Common myeloid progenitor, CD34-positive (primary cell): ENCODE data around the gene SNAP29.
"Not testable (repeated sequence)": the region's sequence is repeated elsewhere in the genome, so short reads cannot be mapped to it uniquely, and the experiment has no call there.

Experiments used
- CTCF ChIA-PET: fragments of 350-600 bp; sonication (Branson Sonifier 250); formaldehyde crosslinking; loops from one replicate; lab custom pipeline; 2021; ENCODE audit warnings: antibody characterized with exemption; lab: Charles Lee
- POLR2A ChIA-PET: fragments of 350-600 bp; sonication (Branson Sonifier 250); formaldehyde crosslinking; loops from one replicate; lab custom pipeline; 2021; ENCODE audit warnings: antibody characterized with exemption; lab: Charles Lee
- DNase-seq, 3 donors: peaks; one replicate each; pipeline versions ENCODE4 v3.0.0 to v3.0.0-alpha.2; 2013
- H3K27ac ChIP-seq, 2 experiments: 1 replicate in 1 of 2; 2 replicates in 1 of 2; pipeline ENCODE4 v1.7.0; 2013; ENCODE audit warnings: inconsistent platforms in 2 of 2, low read length in 2 of 2, mild to moderate bottlenecking in 2 of 2, low read depth in 1 of 2, moderate library complexity in 1 of 2; ENCODE audit not compliant: severe bottlenecking in 2 of 2, insufficient read depth in 1 of 2, poor library complexity in 1 of 2
- H3K27me3 ChIP-seq, 5 experiments: replicated peaks in 2 of 5; 1 replicate in 3 of 5; 2 replicates in 2 of 5; pipeline versions ENCODE4 v1.6.1 to v1.7.0; 2013; ENCODE audit warnings: low read length in 4 of 5, mild to moderate bottlenecking in 2 of 5, moderate library complexity in 2 of 5, inconsistent platforms in 1 of 5; ENCODE audit not compliant: insufficient read depth in 5 of 5, control insufficient read depth in 4 of 5
- H3K36me3 ChIP-seq, 4 experiments: 1 replicate in 2 of 4; 2 replicates in 2 of 4; pipeline versions ENCODE4 v1.6.1 to v1.7.0; 2013; ENCODE audit warnings: low read length in 3 of 4, control low read depth in 1 of 4, mild to moderate bottlenecking in 1 of 4; ENCODE audit not compliant: control insufficient read depth in 4 of 4, insufficient read depth in 4 of 4
- H3K4me1 ChIP-seq, 4 experiments: 1 replicate in 3 of 4; 2 replicates in 1 of 4; pipeline versions ENCODE4 v1.6.1 to v1.7.1; 2013; ENCODE audit warnings: low read length in 3 of 4, mild to moderate bottlenecking in 3 of 4, control low read depth in 1 of 4, inconsistent platforms in 1 of 4, moderate library complexity in 1 of 4; ENCODE audit not compliant: control insufficient read depth in 4 of 4, insufficient read depth in 4 of 4; ENCODE audit errors: control extremely low read depth in 1 of 4
- H3K4me3 ChIP-seq, 7 experiments: 1 replicate in 4 of 7; 2 replicates in 3 of 7; pipeline versions ENCODE4 v1.5.1 to v1.7.0; 2013; ENCODE audit warnings: mild to moderate bottlenecking in 7 of 7, low read length in 6 of 7, moderate library complexity in 6 of 7, inconsistent platforms in 2 of 7, low read depth in 2 of 7, control low read depth in 1 of 7; ENCODE audit not compliant: insufficient read depth in 4 of 7, control insufficient read depth in 1 of 7; ENCODE audit errors: extremely low read depth in 1 of 7
- H3K9me3 ChIP-seq, 5 experiments: 1 replicate in 4 of 5; 2 replicates in 1 of 5; pipeline versions ENCODE4 v1.6.1 to v1.7.1; 2013; ENCODE audit warnings: low read length in 4 of 5, mild to moderate bottlenecking in 2 of 5, inconsistent platforms in 1 of 5, low read depth in 1 of 5, moderate library complexity in 1 of 5; ENCODE audit not compliant: control insufficient read depth in 4 of 5, insufficient read depth in 2 of 5; ENCODE audit errors: control extremely low read depth in 1 of 5
- WGBS: methylation state at CpG from one replicate; pipeline ENCODE4 v1.1.5; 2013; ENCODE audit not compliant: insufficient coverage; 5-methylcytosine and 5-hydroxymethylcytosine counted together

Gene SNAP29

DNA sequence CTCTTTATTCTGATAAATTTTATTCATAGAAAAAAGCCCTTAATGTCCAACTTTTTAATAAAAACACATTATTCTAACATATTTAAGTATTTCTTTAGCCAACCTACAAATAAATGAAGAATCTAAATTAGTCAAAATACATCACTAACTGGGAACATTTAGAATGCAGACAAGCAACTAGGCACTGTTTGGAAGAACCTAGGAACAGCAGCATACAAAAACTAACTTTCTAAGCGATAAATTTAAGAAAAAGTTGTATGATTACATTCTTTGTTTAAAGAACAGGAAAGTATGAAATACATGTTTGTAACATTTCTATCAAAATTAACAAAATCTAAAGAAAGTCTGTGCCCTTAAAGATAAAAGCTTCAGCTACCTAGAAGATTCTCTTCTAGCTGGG, 35.5 kb upstream of the SNAP29 start:
- Histone ChIP-seq H3K4me1 (no peaks in the 10 kb centered on the region), H3K36me3 (peaks cover 25 to 55% (median 34%) of the 10 kb centered on the region in 4 experiments), H3K4me3 (no peak overlapping the region), H3K27ac (no peak overlapping the region), H3K27me3 (no peaks in the 10 kb centered on the region), H3K9me3 (no peaks in the 10 kb centered on the region)
- POLR2A ChIA-PET, result no interaction called here
- WGBS, result no CpG with 5 or more reads among the region's 1 CpG
- no peak for DNase-seq
- CTCF ChIA-PET, result interaction anchor here (0.9 to 1.7 kb wide), 2 partner anchors 10 to 14 kb away, joined by 3 to 6 read pairs; no protein-coding TSS in a partner anchor

- H3K4me1 ChIP-seq, H3K9me3 ChIP-seq, H3K27me3 ChIP-seq, H3K4me3 ChIP-seq, POLR2A ChIA-PET, H3K27ac ChIP-seq, DNase-seq: not testable (repeated sequence)
- CTCF ChIA-PET, result interaction anchor here (0.8 kb wide), 1 partner anchor 42 kb away, joined by 3 read pairs; no protein-coding TSS in a partner anchor
- 80% methylated on average over 1 of the region's 4 CpGs for WGBS
- peaks cover 22 to 44% (median 25%) of the 10 kb centered on the region in 4 experiments for H3K36me3 ChIP-seq
Measured at GRCh38 chr22:20825216-20825615, 33.6 kb upstream of the SNAP29 start.

- H3K36me3 ChIP-seq, result peaks cover 21 to 45% (median 21%) of the 10 kb centered on the region in 4 experiments
- ChIA-PET POLR2A (no interaction called here), CTCF (no interaction called here)
- H3K27me3 ChIP-seq, result no peaks in the 10 kb centered on the region
- H3K4me3 ChIP-seq, result no peak overlapping the region
- peaks cover 0 to 3% (median 0%) of the 10 kb centered on the region in 5 experiments for H3K9me3 ChIP-seq
- no peak for DNase-seq
- WGBS, result 100% methylated on average over 6 of the region's 6 CpGs
- no peaks in the 10 kb centered on the region for H3K4me1 ChIP-seq
- no peak overlapping the region for H3K27ac ChIP-seq
Measured at GRCh38 chr22:20825624-20826023, 33.2 kb upstream of the SNAP29 start.

DNA sequence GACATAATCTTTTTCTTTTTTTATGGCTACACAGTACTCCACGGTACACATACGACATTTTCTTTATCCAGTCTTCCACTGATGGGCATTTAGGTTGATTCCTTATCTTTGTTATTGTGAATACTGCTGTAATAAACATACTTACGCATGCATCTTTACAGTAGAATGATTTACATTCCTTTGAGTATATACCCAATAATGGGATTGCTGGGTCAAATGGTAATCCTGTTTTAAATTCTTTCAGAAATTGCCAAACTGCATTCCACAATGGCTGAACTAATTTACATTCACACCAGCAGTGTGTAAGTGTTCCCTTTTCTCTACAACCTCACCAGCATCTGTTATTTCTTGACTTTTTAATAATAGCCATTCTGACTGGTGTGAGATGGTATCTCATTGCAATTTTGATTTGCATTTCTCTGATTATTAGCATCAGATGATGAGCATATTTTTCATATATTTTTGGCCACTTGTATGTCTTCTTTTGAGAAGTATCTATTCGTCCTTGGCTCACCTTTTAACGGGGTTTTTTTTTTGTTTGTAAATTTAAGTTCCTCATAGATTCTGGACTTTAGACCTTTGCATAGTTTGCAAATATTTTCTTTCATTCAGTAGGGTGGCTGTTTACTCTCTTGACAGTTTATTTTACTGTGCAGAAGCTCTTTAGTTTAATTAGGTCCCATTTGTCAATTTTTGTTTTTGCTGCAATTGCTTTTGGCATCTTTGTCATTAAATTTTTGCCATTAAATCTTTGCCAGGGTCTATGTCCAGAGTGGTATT, 32.2 kb upstream of the SNAP29 start:
- H3K27me3 ChIP-seq, H3K27ac ChIP-seq, H3K4me1 ChIP-seq, POLR2A ChIA-PET, H3K9me3 ChIP-seq, H3K4me3 ChIP-seq, DNase-seq: not testable (repeated sequence)
- no CpG with 5 or more reads among the region's 5 CpGs for WGBS
- CTCF ChIA-PET, result interaction anchor here (1.5 kb wide), 1 partner anchor 25 kb away, joined by 5 read pairs; no protein-coding TSS in a partner anchor
- H3K36me3 ChIP-seq, result peaks cover 16 to 50% (median 20%) of the 10 kb centered on the region in 4 experiments

GRCh38 chr22:20829491-20830134, 29.2 kb upstream of the SNAP29 start:
- H3K36me3 ChIP-seq, result peaks cover 23 to 49% (median 26%) of the 10 kb centered on the region in 4 experiments
- H3K4me1 ChIP-seq, result peaks cover 0 to 1% (median 0%) of the 10 kb centered on the region in 4 experiments
- no peak overlapping the region for H3K4me3 ChIP-seq
- H3K27ac ChIP-seq, result no peak overlapping the region
- WGBS, result 100% methylated on average over 1 of the region's 3 CpGs
- peak; percentile 43 to 77 (median 54) for DNase-seq
- CTCF ChIA-PET, result interaction anchor here (0.6 kb wide), 1 partner anchor 126 kb away, joined by 3 read pairs; no protein-coding TSS in a partner anchor
- POLR2A ChIA-PET, result interaction anchor here (1.0 kb wide), 1 partner anchor 26 kb away, joined by 4 read pairs; no protein-coding TSS in a partner anchor
- no peaks in the 10 kb centered on the region for H3K27me3 ChIP-seq
- peaks cover 0 to 3% (median 0%) of the 10 kb centered on the region in 5 experiments for H3K9me3 ChIP-seq

DNA sequence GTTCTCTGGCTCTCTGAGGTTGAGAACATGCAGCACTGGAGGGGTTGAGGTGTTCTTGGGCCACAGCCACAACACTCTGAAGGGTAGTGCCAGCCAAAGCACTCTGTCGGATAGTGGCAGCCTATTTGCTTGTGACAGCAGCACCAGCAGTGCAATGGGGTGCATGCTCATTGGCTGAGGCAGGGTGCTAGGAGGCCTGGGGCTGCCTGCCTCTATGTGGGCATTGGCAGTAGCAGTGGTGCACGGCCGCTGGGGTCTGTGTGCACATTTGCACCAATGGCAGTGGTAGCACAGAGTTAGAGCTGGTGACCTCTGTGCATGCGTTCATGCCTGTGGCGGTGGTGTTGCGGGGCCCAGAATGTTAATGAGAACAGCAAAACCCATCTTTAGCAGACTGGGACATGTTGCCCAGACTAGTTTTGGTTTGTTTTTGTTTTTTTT, 25.6 kb upstream of the SNAP29 start:
- peaks cover 16 to 38% (median 23%) of the 10 kb centered on the region in 4 experiments for H3K36me3 ChIP-seq
- no peaks in the 10 kb centered on the region for H3K27me3 ChIP-seq
- H3K4me1 ChIP-seq, result peaks cover 0 to 25% (median 22%) of the 10 kb centered on the region in 4 experiments
- DNase-seq, result no peak
- 100% methylated on average over 6 of the region's 6 CpGs for WGBS
- H3K27ac ChIP-seq, result no peak overlapping the region
- H3K4me3 ChIP-seq, result no peak overlapping the region
- ChIA-PET POLR2A (no interaction called here), CTCF (interaction anchor here (0.9 to 2.0 kb wide), 3 partner anchors 9 to 36 kb away, joined by 3 to 6 read pairs (median 3); no protein-coding TSS in a partner anchor)
- peaks cover 0 to 3% (median 0%) of the 10 kb centered on the region in 5 experiments for H3K9me3 ChIP-seq
